HCT116 (cell line): ENCODE results near the gene CD22. TPM values are rescaled to one million over a fixed set of nuclear protein-coding genes. Genes with fewer than 3 reads are reported as not detected.

ENCODE experiments used
- ATAC-seq: fragments of 200-7000 bp; cut with Tn5 transposase; 2 replicates; pipeline ENCODE4 v1.9.1; 2020; ENCODE audit warnings: mild to moderate bottlenecking, moderate library complexity
- BruUV-seq: library from RNA; stranded (reverse); fragments of 400-500 nt; replicated peaks from 2 replicates; lab custom pipeline; 2021; lab: Mats Ljungman, UMichigan
- CTCF ChIA-PET: fragments of 300-600 bp; sonication (Branson Sonifier 250); formaldehyde crosslinking; loops from one replicate; lab custom pipeline; 2021; ENCODE audit warnings: antibody characterized with exemption; lab: Charles Lee
- POLR2A ChIA-PET: fragments of 300-600, 350-600 bp; sonication (Branson Sonifier 250); formaldehyde crosslinking; loops from one replicate; lab custom pipeline; 2021; ENCODE audit warnings: antibody characterized with exemption; lab: Charles Lee
- RAD21 ChIA-PET, 2 experiments: fragments of 300-600 bp; sonication (Branson Sonifier 250); formaldehyde crosslinking; loops; one replicate each; lab custom pipeline; 2023; ENCODE audit warnings: low total read pairs in 2 of 2; ENCODE audit not compliant: uncharacterized antibody in 2 of 2, unreplicated experiment in 2 of 2, low non-redundant PET in 1 of 2; lab: Charles Lee
- DNase-seq: peaks from one replicate; pipeline ENCODE4 v3.0.0-alpha.2; 2010; ENCODE audit warnings: low read depth, low spot score
- H2AFZ ChIP-seq: fragments of 200-600 bp; shearing (Covaris generic), sonication (generic); 2 replicates; pipeline ENCODE4 v1.6.1; 2017; ENCODE audit warnings: low read depth, mixed run types, mixed read lengths, antibody characterized with exemption, low read length; ENCODE audit not compliant: poor library complexity, severe bottlenecking
- H3K27ac ChIP-seq: 2 replicates; pipeline ENCODE4 v1.5.1; 2012; ENCODE audit warnings: low read depth, low read length
- H3K27me3 ChIP-seq: fragments of 200-600 bp; sonication (generic); 2 replicates; pipeline ENCODE4 v1.6.1; 2016; ENCODE audit warnings: mixed run types, low read length, mixed read lengths; ENCODE audit not compliant: insufficient read depth
- H3K36me3 ChIP-seq, 2 experiments: fragments of 200-500 bp in 1 of 2; fragments of 200-600 bp in 1 of 2; sonication (Bioruptor generic) in 1 of 2; sonication (generic) in 1 of 2; 2 replicates each; pipeline versions ENCODE4 v1.5.1 to v1.6.1; 2014 to 2016; ENCODE audit warnings: low read length in 2 of 2, inconsistent platforms in 1 of 2, mixed read lengths in 1 of 2, mixed run types in 1 of 2; ENCODE audit not compliant: insufficient read depth in 2 of 2, control insufficient read depth in 1 of 2
- H3K4me1 ChIP-seq, 2 experiments: fragments of 200-600 bp in 1 of 2; sonication (generic) in 1 of 2; 2 replicates each; pipeline versions ENCODE4 v1.5.1 to v1.6.1; 2012 to 2017; ENCODE audit warnings: low read length in 2 of 2, inconsistent platforms in 1 of 2, mild to moderate bottlenecking in 1 of 2, mixed read lengths in 1 of 2, mixed run types in 1 of 2, moderate library complexity in 1 of 2; ENCODE audit not compliant: insufficient read depth in 2 of 2, control insufficient read depth in 1 of 2
- H3K4me2 ChIP-seq: fragments of 200-600 bp; sonication (generic); 2 replicates; pipeline ENCODE4 v1.6.1; 2017; ENCODE audit warnings: mixed run types, low read length, mixed read lengths
- H3K4me3 ChIP-seq, 2 experiments: fragments of 200-600 bp in 1 of 2; sonication (generic) in 1 of 2; replicated peaks in 1 of 2; 2 replicates each; pipeline ENCODE4 v1.5.1; 2011 to 2016; ENCODE audit warnings: low read length in 2 of 2, control low read depth in 1 of 2, low read depth in 1 of 2, mild to moderate bottlenecking in 1 of 2, mixed read lengths in 1 of 2, mixed run types in 1 of 2
- H3K79me2 ChIP-seq: fragments of 200-600 bp; sonication (generic); 2 replicates; pipeline ENCODE4 v1.6.1; 2017; ENCODE audit warnings: mild to moderate bottlenecking, mixed run types, low read length, moderate library complexity, mixed read lengths; ENCODE audit not compliant: insufficient read depth
- H3K9ac ChIP-seq: fragments of 200-600 bp; sonication (generic); 2 replicates; pipeline ENCODE4 v1.6.1; 2016; ENCODE audit warnings: low read length, mixed read lengths
- H3K9me2 ChIP-seq: fragments of 200-600 bp; sonication (generic), shearing (Covaris generic); 2 replicates; pipeline ENCODE4 v1.6.1; 2017; ENCODE audit warnings: mixed run types, mild to moderate bottlenecking, moderate library complexity; ENCODE audit not compliant: insufficient read depth
- H3K9me3 ChIP-seq, 2 experiments: fragments of 200-500 bp in 1 of 2; fragments of 200-600 bp in 1 of 2; sonication (Bioruptor generic) in 1 of 2; sonication (generic) in 1 of 2; 2 replicates each; pipeline ENCODE4 v1.6.1; 2014 to 2017; ENCODE audit warnings: low read length in 2 of 2, mixed read lengths in 2 of 2, inconsistent platforms in 1 of 2, low read depth in 1 of 2, mild to moderate bottlenecking in 1 of 2, mixed run types in 1 of 2, moderate library complexity in 1 of 2; ENCODE audit not compliant: control insufficient read depth in 1 of 2, insufficient read depth in 1 of 2
- H4K20me1 ChIP-seq: fragments of 200-600 bp; sonication (generic), shearing (Covaris generic); 2 replicates; pipeline ENCODE4 v1.6.1; 2017; ENCODE audit warnings: mixed run types, mild to moderate bottlenecking, moderate library complexity; ENCODE audit not compliant: insufficient read depth
- CTCF ChIP-seq, 3 experiments: fragments of 200-600 bp in 1 of 3; sonication (generic) in 1 of 3; IDR thresholded peaks in 2 of 3; conservative IDR thresholded peaks in 1 of 3; 2 replicates each; pipeline ENCODE4 v1.5.1; 2012 to 2017; ENCODE audit warnings: low read depth in 2 of 3, low read length in 2 of 3, antibody characterized with exemption in 1 of 3, borderline replicate concordance in 1 of 3, control low read depth in 1 of 3, mild to moderate bottlenecking in 1 of 3, mixed read lengths in 1 of 3, mixed run types in 1 of 3, moderate library complexity in 1 of 3; ENCODE audit not compliant: insufficient read depth in 1 of 3
- ELF1 ChIP-seq: IDR thresholded peaks from 2 replicates; pipeline ENCODE4 v1.6.1; 2012; ENCODE audit warnings: low read depth, borderline replicate concordance
- POLR2A ChIP-seq: IDR thresholded peaks from 2 replicates; pipeline ENCODE4 v1.7.0; 2011; ENCODE audit warnings: borderline replicate concordance; ENCODE audit not compliant: insufficient read depth, insufficient read length; ENCODE audit errors: extremely low read depth
- SP1 ChIP-seq: IDR thresholded peaks from 2 replicates; pipeline ENCODE4 v1.6.1; 2012; ENCODE audit warnings: low read depth
- TCF7L2 ChIP-seq: IDR thresholded peaks from 2 replicates; pipeline ENCODE4 v1.7.0; 2011; ENCODE audit warnings: borderline replicate concordance, inconsistent platforms; ENCODE audit not compliant: insufficient read depth, insufficient read length; ENCODE audit errors: extremely low read depth
- intact Hi-C: fragments of 100-400 bp; cut with micrococcal nuclease; formaldehyde crosslinking; loops from 2 replicates; pipeline ENCODE4 v1.10.0; 2022
- total RNA-seq: library from RNA; stranded (reverse); gene quantifications from one replicate; pipeline ENCODE4 v1.2.1, GENCODE V29; 2021; ENCODE audit not compliant: unreplicated experiment

CD22 gene
- total RNA-seq, 1 experiment from 2014 or later = 7.0 TPM

DNA sequence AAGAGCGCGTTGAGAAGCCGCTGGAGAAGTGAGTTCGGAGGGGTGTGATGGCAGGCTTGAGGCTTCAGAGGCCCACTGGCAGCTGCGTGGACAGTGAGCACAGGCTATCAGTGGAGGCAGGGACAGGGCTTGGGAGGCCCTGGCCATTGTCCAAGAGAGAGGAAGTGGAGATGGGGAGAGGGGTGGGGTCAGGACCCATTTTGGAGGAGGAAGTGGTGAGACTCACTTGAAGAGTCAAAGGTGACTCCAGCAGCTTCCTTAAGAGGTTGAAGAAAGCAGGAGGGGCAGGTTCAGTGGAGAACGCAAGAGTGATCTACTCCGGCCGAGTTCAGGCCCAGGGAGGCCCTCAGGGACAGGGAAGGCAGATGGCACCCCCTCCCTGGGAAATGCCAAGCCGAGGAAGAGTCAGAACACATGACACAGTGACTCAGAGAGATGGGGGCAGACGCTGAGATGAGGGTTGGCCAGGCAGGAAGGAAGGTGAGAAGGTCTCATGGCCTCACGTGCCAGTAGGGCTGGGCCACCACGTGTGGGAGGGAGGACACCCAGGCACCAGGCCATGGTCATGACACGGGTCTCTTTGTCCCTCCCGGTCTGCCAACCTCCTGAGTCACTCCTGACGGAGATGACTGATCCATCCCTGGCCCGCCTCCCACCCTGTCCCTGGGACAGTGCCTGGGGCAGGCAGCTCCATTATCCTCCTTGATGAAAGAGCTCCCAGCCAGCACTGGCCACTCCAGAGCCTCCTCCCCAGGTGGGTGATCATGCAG lies 10.1 kb upstream of the CD22 start (continued):
- no peak for TF ChIP-seq CTCF (IDR thresholded peaks at IDR 0.05 in 2 of 3, conservative IDR thresholded peaks at IDR 0.05 in 1 of 3; ENCODE audit: borderline replicate concordance in 1 of 3, insufficient read depth in 1 of 3, low read depth in 2 of 3, low read length in 2 of 3)
- TF ChIP-seq TCF7L2 = peak; percentile 53

DNA sequence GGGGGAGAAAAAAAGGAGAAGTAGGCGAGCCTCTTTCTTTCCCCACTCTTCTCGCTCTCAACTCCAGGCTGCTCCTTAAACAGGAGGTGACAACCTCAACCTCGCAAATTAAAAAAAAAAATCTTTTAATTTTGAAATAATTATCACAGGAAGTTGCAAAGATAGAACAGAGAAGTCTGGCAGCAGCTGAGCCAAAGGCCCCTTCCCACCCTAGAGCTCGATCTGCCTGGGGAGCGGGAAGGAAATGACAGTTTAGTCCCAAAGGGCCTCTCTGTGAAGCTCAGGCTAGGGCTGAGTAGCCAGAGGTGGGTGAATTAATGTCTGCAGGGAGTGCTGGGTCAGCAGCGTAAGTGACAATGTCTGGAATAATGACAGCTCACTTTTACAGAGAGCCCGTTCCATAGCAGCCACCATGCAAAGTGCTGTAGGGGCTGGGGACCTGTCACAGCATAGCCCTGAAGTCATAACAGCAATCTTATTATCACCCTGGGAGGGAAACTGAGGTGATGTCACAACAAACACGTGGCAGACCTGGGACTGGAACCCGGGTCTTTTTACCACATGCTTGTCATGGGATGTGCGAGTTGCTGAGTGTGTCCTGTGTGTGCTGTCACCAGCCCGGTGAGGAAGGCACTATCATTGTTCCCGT lies 8.8 kb upstream of the CD22 start:
- ChIA-PET RAD21 (no interaction called here), POLR2A (interaction anchor here (1.2 to 1.4 kb wide), 3 partner anchors 8 to 32 kb away, joined by 3 read pairs; no protein-coding TSS in a partner anchor), CTCF (interaction anchor here (1.5 kb wide), 1 partner anchor 8 kb away, joined by 8 read pairs; no protein-coding TSS in a partner anchor)
- intact Hi-C loops = no loop called here
- H3K36me3 ChIP-seq = no peaks in the 10 kb centered on the region
- H2AFZ ChIP-seq = no peak overlapping the region
- peaks cover 16 to 42% of the 10 kb centered on the region in 2 experiments for H3K4me1 ChIP-seq
- no peak for DNase-seq
- no peaks in the 10 kb centered on the region for H3K9me2 ChIP-seq
- peak overlapping the region; percentile 74; the same call in 1 of the 2 replicates for H3K4me2 ChIP-seq
- H3K27ac ChIP-seq = no peak overlapping the region
- TF ChIP-seq POLR2A (no peak), SP1 (no peak), ELF1 (no peak)
- H3K27me3 ChIP-seq = no peaks in the 10 kb centered on the region
- H3K4me3 ChIP-seq = no peak overlapping the region
- no peaks in the 10 kb centered on the region for H4K20me1 ChIP-seq
- H3K79me2 ChIP-seq = no peaks in the 10 kb centered on the region
- H3K9ac ChIP-seq = peak overlapping the region; percentile 10; the same call in 1 of the 2 replicates
- H3K9me3 ChIP-seq = no peaks in the 10 kb centered on the region
- no TSS peak for BruUV-seq
- ATAC-seq = no peak
